ENCODE data around the gene EEF1AKMT3.

DNA sequence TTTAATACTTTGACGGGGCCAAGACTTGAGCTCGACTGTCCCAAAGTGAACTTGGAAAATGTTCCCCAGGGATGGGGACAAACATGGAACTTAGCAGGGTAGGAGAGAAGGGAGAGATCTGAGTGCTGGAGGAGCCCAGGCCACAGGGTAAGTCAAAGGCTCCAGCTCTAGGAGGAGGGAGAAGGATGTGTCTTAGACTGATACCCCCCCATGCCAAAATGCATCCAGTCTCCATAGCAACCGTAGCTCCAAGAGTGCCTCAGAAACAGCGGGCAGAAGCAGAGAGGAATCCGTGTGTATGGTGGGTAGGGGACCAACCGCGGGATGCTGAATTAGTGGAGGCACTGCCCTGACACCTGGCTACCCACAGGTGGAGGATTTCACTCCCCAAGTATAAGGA lies 33.0 kb upstream of the EEF1AKMT3 start:
- TF ChIP-seq CTCF (IDR thresholded peaks at IDR 0.05) = no peak
- TF ChIP-seq POLR2AphosphoS5 (IDR thresholded peaks at IDR 0.05) = no peak
- no peak for TF ChIP-seq POLR2A (IDR thresholded peaks at IDR 0.05)
- TF ChIP-seq EP300 (IDR thresholded peaks at IDR 0.05) = no peak

All from sigmoid colon (tissue), 4 donors.